Endometrial microvascular endothelial cells (primary cell): ENCODE data around the gene NFATC1. TPM values are rescaled to one million over a fixed set of nuclear protein-coding genes. Genes with fewer than 3 reads are reported as not detected.
"Not testable (repeated sequence)": the region's sequence is repeated elsewhere in the genome, so short reads cannot be mapped to it uniquely, and the experiment has no call there.

ENCODE experiments used
- in situ Hi-C: cut with HindIII; loops from 2 replicates; pipeline ENCODE4 v1.10.0; 2017; ENCODE audit warnings: low sequenced_read_pairs, low pct_unique_long_range_greater_than_20kb; ENCODE audit errors: inconsistent ontology term
- total RNA-seq: library from RNA; depleted of rRNA; stranded (reverse); fragments of >200 nt; gene quantifications from one replicate; pipeline ENCODE4 v1.2.3, GENCODE V29; 2015; ENCODE audit errors: inconsistent ontology term

NFATC1 gene
- total RNA-seq, 1 donor from 2014 or later = 8.9 TPM

DNA sequence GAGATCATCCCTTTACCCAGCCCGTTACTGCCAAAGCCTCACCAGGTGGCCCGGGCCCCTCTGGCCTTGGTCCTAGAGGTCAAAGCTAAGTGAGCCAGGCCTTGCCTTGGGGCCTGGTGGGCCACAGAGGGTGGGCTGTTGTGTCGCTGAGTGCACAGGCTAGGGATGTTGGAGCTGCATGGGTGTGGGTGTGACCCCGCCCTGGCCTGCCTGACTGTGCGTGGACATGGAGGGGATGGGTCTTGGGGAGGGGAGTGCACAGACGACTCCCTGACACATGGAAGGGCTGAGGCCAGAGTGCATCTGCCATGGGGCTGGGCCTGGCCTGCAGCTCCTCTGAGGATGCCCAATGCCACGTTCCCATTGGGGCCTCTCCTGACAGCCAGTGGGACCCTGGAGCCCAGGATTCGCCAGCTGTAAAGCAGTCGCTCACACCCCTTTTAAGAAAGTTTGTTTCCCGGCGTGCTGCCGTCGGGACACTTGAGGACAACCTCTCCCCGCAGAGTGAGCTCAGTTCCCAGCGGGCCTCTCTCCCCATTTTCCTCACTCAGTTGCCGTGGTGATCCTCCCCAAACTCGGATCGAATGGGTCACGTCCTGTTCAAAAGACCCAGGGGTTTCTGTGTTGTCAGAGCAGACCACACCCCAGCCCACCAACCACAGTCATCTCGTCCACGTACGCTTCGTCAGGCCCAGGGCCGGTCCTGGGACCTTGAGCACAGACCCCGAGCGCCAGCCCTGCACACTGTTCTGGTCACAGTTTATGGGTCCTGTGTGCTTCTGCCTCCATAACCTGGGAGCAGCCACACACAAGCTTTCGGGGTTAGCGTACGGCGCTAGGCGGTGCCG lies 93.5 kb downstream of the NFATC1 start:
- in situ Hi-C loops = no loop called here

DNA sequence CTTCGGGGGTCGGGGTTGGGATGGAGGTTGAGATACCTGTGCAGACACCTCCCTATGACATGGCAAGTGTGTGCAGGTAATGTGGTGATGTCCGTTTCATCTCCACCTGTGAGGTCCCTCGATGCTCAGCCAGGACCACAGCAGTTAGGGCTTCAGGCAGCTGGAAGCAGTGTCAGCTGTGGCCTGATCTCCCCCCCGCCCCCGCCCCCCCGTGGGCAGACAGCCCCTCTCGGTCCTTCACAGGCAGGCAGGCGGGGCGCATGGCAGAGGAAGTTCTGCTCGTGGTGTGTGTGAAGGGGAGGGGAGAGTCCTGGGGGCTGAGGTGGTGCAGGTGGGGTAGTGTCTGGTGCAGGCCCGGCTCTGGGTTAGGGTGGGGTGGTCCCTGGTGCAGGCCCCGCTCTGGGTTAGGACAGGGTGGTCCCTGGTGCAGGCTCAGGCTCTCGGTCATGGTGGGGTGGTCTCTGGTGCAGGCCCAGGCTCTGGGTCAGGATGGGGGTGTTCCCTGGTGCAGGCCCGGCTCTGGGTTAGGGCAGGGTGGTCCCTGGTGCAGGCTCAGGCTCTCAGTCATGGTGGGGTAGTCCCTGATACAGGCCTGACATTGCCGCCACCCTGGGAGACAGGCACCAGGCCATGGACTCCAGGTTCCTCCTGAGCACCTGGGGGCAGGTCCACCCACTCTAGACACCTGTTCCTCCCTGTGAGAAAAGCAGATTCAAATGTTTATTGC lies 94.3 kb downstream of the NFATC1 start:
- in situ Hi-C loops = no loop called here

DNA sequence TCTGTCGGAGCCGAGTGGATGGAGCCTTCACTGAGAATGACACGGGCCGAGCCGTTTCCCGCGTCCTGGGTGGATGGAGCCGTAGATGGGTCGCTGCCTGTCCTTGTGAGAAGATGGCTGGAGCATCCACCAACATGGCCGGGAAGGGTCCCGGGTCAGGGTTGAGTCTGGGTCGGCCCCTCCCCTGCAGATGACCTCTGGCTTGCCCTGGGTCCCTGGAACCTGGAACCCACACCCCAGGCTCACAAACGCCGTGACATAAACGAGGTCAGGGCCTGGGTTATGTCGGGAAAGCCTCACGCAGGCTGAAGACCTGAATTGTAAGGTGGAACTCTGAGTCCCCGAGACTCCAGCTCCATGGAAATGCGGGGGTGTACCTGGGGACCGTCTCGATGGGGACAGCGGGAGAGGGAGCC lies 94.9 kb downstream of the NFATC1 start:
- in situ Hi-C loops = no loop called here

DNA sequence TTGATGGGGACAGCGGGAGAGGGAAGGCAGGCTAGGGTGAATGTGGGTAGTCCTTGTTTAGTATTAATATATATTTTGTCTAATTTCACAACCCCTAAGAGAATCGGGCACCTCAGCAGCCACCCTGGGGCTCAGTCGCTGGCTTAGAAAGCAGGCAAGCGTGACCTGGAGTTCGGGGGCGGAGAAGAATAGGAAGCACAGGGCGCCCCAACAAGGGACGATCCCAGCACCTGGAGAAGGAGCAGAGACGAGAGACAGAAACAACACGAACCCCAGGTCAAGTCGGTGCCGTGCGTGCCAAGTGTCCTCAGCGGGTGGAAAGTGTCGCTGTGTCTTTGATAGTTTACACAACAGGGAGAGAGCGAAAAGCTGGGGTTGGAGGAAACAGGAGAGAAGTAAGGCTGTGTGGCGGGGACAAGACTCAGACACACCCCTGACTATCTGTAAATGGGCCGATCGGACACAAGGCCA lies 95.4 kb downstream of the NFATC1 start:
- in situ Hi-C loops = no loop called here

DNA sequence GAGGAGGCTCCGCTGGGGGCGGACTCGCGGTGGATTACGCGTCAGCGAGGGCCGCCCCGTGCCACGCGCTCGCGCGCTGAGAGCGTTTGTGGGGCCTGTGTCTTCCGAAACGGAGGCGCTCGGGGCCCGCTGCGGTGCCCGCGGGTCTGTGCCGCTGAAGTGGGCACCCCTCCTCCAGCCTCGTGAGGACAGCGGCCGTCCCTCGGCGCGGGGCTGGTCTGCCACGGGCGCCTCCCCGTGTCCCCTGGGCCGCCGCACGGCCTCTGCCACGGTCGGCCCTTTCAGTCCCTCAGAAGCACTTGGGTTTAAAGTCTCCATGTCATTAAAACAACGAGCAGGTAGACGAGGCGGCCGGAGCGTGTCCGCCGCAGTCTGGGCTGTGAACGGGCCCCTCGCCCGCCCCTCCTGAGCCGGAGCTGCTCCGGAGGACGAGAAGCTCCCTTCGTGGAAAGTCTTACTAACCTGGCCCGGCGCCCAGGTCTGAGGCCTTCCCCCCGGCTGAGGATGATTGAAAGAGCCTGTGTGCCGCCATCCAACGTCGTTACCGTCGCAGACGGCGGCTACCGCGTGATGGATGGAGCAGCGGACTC lies 97.6 kb downstream of the NFATC1 start:
- in situ Hi-C loops = no loop called here

DNA sequence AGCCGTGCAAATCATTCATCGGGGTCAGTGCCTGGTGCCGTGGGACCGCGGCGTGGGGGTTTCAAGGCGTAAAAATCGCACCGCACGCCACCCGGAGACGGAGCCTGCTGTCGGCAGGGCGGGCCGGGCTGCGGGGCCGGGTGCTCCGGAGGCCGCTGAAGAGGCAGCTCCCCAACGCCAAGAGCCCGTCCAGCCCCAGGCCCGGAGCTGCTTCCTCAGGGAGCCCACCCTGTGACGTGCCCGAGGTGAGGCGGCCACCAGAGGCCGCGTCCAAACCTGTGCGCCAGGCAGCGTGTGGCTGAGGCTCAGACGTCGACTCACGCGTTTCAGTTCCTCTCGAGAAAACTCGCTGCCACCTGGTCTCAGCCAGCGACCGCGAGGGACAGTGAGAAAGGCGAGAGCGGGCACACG lies 98.1 kb downstream of the NFATC1 start:
- in situ Hi-C loops = no loop called here

DNA sequence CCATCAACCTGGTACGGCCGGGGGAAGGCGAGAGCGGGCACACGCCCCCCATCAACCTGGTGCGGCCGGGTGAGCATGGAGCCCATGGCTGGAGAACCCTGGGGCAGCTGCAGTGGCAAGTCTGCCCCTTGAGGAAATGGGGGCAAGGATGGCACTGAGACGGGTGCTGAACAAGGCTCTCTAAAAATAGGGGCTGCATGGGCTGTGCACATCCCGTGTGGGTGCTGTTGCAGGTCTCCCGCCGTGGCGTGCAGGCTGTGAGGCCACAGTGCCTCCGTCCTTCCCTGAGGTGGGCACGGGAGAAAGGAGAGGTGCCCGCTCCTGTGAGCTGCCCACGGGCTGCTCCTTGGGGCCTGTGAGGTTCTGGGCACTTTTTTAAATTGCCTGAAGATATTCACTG lies 99.2 kb downstream of the NFATC1 start:
- in situ Hi-C loops = no loop called here

DNA sequence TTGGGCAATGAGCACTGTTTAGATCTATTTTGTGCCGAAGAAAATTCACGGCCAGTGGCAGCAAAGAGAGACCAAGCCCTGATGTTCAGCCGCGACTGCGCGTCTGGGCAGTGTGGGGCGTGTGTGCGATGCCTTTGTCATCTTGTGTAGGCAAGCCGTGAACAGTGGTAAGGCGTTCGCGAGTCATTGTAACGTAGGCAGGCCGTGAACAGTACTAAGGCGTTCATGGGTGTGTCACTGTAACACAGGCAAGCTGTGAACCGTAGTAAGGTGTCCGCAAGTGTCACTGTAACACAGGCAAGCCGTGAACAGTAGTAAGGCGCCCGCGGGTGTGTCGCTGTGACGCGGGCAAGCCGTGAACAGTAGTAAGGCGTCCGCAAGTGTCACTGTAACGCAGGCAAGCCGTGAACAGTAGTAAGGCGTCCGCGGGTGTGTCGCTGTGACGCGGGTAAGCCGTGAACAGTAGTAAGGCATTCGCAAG lies 99.9 kb downstream of the NFATC1 start:
- in situ Hi-C loops = no loop called here

DNA sequence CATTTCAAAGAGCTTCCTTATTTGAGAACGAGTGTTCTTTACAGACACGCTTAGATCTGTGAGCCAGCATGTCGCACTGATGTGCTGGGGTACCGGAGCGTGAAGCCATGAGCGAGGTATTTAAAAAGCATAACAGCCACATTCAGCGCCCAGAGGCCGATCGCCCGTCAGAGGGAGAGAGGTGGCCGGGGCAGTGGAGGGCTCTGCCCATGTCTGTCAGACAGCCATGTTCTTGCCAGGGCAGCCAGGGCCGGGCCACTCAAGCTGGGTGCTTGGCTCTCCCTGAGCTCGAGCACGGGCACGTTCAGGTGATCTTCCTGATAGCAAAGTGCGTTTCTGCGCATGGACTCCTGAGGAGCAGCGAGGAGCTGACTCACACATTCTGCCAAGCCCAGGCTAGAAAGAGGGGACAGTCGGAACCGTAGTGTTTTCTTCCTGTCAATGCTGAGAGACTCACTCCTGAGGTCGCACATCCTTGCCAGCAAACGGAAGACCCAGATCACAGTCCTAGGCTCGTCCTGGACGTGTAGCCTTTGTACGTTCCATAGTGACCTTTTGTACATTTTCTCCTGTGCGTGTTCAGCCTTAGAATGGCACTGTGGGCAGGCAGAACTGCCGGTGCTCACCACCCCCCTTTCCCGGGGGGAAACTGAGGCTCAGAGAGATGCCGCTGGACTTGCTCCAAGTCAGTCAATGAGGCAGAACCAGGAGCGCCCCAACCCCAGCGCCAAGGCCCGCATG lies 100.7 kb downstream of the NFATC1 start:
- in situ Hi-C loops = no loop called here

DNA sequence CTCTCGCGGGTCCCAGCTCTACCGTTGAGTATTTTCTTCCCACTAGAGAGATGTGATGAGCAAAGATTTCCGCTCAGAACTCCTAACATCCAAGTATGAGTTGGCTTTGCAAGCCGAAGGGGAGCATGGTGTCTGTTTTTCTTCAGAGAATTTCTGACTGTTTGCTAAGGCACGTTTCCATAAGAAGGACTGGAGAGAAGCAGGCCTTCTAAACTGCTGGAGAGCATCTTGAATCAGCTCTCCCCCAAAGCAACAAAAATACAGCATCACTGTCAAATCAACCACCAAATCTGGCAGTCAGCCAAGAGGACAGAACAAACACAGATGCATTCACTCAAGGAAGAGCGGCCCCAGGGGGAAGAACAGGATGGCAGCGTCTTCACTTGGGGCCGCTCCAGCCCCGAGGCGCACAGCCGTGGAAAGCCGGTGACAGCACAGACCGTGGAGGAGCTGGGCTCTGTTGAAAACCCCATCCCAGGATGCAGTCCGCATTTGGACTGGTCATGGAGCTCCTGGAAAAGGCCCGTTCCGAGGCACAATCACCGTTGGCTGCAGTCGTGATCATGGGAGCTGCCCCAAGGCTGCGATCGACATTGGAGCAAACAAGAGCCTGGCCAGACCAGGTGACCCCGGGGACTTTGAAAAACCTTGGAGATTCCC lies 101.4 kb downstream of the NFATC1 start:
- in situ Hi-C loops = no loop called here

DNA sequence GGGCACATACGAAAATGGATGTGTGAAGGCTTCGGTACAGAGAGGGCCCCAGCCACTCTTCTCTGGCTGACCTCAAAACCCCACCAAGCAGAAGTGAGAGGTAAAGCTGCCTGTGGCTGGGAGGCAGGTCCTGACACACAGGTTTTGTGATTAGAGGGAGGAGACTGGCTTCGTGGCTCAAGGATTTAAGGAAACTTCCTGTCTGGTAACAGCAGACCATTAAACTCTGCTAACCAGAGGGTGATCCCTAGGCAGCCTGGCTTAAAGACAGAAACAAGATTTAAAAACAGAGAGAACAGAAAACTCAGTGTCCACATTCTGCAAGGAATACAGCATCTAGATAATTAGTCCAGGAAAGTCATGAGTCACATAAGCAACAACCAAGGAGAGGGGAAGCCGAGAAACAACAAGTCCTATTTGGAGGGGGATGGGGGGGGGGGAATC lies 101.9 kb downstream of the NFATC1 start:
- in situ Hi-C loops = no loop called here

DNA sequence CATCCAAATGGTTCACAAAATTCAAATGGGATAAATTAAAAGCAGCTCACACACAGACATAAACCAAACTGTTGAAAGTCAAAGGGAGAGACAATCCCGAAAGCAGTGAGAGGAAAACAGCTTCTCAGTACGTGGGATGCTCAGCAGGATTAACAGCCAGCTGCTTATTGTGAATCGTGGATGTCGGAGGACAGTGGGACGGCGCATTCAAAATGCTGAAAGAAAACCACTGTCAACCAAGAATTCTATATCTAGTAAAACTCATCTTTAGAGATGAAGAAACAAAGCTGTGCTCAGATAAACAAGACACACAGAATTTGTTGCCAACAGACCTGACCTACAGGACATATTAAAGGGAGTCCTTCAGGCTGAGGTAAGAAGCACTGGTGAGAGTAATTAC lies 102.9 kb downstream of the NFATC1 start:
- in situ Hi-C loops = no loop called here

DNA sequence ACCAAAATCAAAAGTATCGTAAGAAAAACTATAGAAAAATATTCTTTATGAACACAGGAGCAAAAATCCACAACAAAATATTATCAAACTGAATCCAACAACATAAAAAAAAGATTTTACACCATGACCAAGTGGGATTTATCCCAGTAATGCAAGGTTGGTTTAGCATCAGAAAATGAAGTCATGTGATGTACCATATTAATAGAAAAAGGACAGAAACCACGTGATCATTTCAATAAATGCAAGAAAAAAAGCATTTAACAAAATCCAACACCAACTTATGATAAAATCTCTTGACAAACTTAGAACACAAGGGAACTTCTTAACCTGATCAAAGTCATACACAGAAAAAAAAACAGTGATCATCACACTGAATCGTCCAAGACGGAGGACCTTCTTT lies 105.3 kb downstream of the NFATC1 start:
- in situ Hi-C loops = no loop called here

DNA sequence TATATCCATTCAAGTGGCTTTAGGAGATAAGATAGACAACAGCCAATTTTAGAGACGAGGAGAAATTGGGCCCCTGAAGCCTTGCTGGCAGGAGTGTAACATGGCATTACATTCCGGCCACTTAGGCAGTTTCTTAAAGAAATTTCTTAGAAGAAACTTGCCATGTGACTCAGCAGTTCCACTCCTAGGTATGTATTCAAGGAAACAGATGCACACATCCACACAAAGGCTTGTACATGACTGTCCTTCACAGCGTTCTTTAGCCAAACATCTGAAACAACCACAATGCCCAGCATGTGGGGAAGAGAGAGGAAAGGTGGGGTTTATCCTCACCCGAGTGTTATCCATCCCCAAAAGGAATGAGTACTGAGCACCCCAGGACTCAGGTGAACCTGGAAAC lies 107.1 kb downstream of the NFATC1 start:
- in situ Hi-C loops = no loop called here

DNA sequence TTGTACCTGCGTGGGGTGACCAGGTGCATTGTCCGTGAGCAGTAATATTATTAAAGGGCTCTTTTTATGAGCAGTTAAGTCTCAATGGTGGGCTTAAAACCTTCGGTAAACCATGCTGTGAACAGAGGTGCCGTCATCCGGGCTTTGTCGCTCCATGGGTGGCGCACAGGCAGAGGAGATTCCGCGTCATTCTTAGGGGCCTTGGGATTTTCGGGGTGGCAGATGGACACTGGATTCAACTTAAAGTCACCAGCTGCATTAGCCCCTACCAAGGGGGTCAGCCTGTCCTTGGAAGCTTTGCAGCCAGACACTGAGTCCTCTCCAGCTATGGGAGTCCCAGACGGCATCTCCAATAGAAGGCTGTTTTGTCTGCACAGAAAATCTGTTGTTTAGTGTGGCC lies 107.7 kb downstream of the NFATC1 start:
- in situ Hi-C loops = no loop called here

DNA sequence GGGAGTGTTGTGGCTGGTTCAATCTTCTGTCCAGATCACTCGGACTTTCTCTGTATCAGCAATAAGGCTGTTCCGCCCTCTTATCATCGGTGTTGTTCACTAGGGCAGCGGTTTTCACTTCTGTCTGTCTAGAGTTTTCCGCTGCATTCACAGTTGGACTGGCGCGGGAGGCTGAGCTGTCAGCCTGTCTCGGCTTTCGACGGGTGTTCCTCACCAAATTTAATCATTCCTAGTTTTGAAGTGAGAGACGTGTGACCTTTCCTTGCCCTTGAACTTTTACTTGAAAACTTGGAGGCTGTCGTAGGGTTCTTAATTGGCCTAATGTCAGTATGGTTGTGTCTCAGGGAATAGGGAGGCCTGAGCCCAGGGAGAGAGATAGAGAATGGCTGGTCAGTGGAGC lies 108.3 kb downstream of the NFATC1 start:
- in situ Hi-C loops = no loop called here

DNA sequence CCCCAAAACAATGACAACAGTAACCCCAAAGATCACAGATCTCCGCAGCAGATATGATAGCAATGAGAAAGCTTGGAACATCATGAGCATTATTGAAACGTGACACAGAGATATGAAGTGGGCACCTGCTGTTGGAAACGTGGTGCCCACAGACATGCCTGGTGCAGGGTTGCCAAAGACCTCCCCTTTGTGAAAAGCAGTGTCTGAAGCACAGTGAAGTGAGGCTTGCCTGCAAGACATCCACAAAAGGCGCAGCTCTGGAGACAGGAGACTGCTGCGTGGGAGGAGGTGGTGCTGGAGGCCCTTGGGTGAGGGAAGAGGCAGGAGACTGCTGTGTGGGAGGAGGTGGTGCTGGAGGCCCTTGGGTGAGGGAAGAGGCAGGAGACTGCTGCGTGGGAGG lies 108.8 kb downstream of the NFATC1 start:
- in situ Hi-C loops = not testable (repeated sequence)

DNA sequence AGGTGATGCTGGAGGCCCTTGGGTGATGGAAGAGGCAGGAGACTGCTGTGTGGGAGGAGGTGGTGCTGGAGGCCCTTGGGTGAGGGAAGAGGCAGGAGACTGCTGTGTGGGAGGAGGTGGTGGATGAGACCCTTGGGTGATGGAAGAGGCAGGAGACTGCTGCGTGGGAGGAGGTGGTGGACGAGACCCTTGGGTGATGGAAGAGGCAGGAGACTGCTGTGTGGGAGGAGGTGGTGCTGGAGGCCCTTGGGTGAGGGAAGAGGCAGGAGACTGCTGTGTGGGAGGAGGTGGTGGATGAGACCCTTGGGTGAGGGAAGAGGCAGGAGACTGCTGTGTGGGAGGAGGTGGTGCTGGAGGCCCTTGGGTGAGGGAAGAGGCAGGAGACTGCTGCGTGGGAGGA lies 109.7 kb downstream of the NFATC1 start:
- in situ Hi-C loops = not testable (repeated sequence)
